Chondrocyte (in vitro differentiated cells): Measurements from ENCODE around the gene FASTK. TPM values are rescaled to one million over a fixed set of nuclear protein-coding genes. Genes with fewer than 3 reads are reported as not detected.

Experiments used
- DNase-seq: peaks from one replicate; pipeline ENCODE4 v3.0.0; 2021; ENCODE audit warnings: mixed read lengths, low spot score
- H3K27ac Mint-ChIP-seq: one replicate; pipeline ENCODE4 v1.8.0; 2021; ENCODE audit warnings: mild to moderate bottlenecking, moderate library complexity, mixed read lengths; ENCODE audit not compliant: unreplicated experiment
- H3K27me3 Mint-ChIP-seq: 2 replicates; pipeline ENCODE4 v1.8.0; 2021; ENCODE audit warnings: low read depth, mixed read lengths
- H3K36me3 Mint-ChIP-seq: 2 replicates; pipeline ENCODE4 v1.8.0; 2021; ENCODE audit warnings: low read depth, mixed read lengths
- H3K4me1 Mint-ChIP-seq: 2 replicates; pipeline ENCODE4 v1.8.0; 2021; ENCODE audit warnings: low read depth, mild to moderate bottlenecking, mixed read lengths
- H3K4me3 Mint-ChIP-seq: one replicate; pipeline ENCODE4 v1.8.0; 2021; ENCODE audit warnings: mild to moderate bottlenecking, moderate library complexity, mixed read lengths; ENCODE audit not compliant: unreplicated experiment
- H3K9me3 Mint-ChIP-seq: 2 replicates; pipeline ENCODE4 v1.8.0; 2021; ENCODE audit warnings: low read depth, mixed read lengths
- CTCF ChIP-seq: fragments of 200-600 bp; sonication (generic); IDR thresholded peaks from 2 replicates; pipeline ENCODE4 v1.5.0; 2021; ENCODE audit warnings: antibody characterized with exemption, mild to moderate bottlenecking, moderate library complexity
- total RNA-seq: library from RNA; stranded (reverse); gene quantifications from 3 replicates; pipeline ENCODE4 v1.2.1, GENCODE V29; 2021

Gene FASTK
- total RNA-seq, 1 donor from 2014 or later = 83.8 TPM

GRCh38 chr7:151063212-151063561 lies 17.4 kb downstream of the FASTK start:
- Mint-ChIP-seq H3K4me1 (peaks cover 47% of the 10 kb centered on the region), H3K27me3 (no peaks in the 10 kb centered on the region), H3K27ac (peak overlapping the region; percentile 87), H3K4me3 (peak overlapping the region; percentile 96), H3K36me3 (peaks cover 12% of the 10 kb centered on the region), H3K9me3 (no peaks in the 10 kb centered on the region)
- no peak for TF ChIP-seq CTCF
- DNase-seq = no peak

DNA sequence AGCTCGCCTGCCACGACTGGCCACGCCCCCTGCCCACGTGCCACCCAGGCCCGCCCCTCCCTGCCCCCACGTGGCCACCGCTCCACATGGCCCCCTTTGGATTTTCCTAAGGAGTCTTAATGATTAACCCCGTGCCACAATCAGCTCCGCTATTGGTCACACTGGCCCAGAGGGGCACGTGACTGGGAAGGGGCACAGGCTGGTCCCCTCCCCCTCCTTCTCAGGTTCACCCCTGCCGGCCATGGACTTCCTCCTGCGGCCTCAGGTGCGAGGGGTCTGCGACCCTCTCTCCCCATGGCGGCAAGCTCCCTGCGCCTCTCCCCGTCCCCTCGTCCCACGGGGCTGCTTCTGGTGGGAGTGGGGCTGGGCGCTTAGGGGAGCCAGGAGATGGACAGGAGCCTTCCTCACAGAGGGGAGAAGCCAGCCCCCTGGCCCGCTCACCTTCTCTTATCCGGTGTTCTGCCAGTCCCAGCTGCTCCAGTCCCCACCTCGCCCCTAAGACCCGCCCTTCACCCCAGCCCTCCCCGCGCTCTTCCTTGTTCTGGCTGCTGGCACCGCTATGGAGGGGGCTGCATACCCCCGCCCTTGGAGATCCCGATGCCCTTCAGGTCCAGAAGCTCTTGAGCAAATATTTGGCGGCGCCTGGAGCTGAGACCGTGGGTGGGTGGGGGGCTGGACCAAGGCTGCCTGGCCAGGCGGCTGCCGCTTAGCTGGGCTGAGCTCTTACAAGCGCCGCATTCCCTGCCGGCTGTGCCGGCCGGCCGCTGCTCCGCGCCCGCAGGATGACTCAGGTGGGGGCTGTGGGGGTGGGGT lies 18.0 kb downstream of the FASTK start:
- no peak for DNase-seq
- TF ChIP-seq CTCF = no peak
- Mint-ChIP-seq H3K27ac (peak overlapping the region; percentile 97), H3K4me3 (peak overlapping the region; percentile 96), H3K9me3 (no peaks in the 10 kb centered on the region), H3K36me3 (peaks cover 9% of the 10 kb centered on the region), H3K4me1 (peaks cover 42% of the 10 kb centered on the region), H3K27me3 (no peaks in the 10 kb centered on the region)

GRCh38 chr7:151062111-151062398 lies 18.6 kb downstream of the FASTK start:
- H3K27ac Mint-ChIP-seq = peak overlapping the region; percentile 97
- H3K9me3 Mint-ChIP-seq = no peaks in the 10 kb centered on the region
- H3K27me3 Mint-ChIP-seq = no peaks in the 10 kb centered on the region
- H3K4me3 Mint-ChIP-seq = peak overlapping the region; percentile 96
- H3K4me1 Mint-ChIP-seq = peaks cover 43% of the 10 kb centered on the region
- H3K36me3 Mint-ChIP-seq = peaks cover 9% of the 10 kb centered on the region
- DNase-seq = no peak
- TF ChIP-seq CTCF = no peak

DNA sequence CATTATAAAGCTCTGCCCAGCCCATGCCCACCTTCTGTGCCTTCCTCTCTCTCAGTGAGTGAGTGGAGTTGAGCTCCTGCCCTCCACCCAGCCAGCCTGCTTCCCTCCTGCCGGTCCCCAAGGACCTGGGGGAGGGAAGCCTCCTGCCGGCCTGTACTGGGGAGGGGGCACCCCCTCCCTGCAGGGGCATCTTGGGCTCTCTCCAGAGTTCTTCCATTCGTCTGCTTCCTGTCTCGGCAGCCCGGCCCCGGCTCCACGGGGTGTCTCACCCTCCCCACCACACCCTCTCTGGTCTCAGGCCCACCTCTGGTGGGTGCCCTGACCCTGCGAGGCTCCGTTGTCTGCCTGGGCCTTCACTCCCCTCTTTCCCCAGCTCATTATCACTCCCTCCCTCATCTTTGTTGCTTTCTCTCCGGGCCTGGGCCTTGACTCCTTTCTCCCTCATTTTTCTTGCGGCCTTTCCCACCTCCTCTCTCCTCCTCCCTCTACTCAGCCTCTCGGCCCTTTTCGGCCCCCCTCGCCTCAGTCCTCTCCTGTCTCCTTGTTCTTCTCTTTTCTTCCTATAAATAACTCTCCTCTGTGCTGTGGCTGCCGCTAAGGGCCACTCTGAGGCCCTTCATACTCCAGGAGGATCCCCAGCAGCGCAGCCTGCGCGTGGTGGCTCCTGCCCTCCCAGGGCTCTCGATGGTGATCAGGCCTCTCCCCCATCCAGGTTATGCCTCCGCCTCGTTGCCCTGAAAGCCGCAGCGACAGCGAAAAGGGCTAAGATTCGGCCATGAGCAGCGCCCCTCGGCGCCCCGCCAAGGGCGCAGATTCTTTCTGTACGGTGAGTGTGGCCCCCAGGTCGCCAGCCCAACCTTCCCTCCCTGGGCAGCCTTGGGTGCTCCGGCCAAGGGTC lies 19.1 kb downstream of the FASTK start:
- no peak for DNase-seq
- Mint-ChIP-seq H3K4me1 (peaks cover 49% of the 10 kb centered on the region), H3K27me3 (no peaks in the 10 kb centered on the region), H3K36me3 (peaks cover 7% of the 10 kb centered on the region), H3K9me3 (no peaks in the 10 kb centered on the region), H3K27ac (peak overlapping the region; percentile 97), H3K4me3 (peak overlapping the region; percentile 96)
- no peak for TF ChIP-seq CTCF

GRCh38 chr7:151060416-151061212 lies 20.0 kb downstream of the FASTK start:
- Mint-ChIP-seq H3K9me3 (no peaks in the 10 kb centered on the region), H3K36me3 (peaks cover 7% of the 10 kb centered on the region), H3K27ac (peak overlapping the region; percentile 97), H3K4me3 (peak overlapping the region; percentile 96), H3K27me3 (no peaks in the 10 kb centered on the region), H3K4me1 (peaks cover 53% of the 10 kb centered on the region)
- no peak for DNase-seq
- peak; percentile 64 for TF ChIP-seq CTCF
